LNCAP (cell line): ENCODE measurements around the gene MALRD1.

Experiments used
- TF ChIP-seq, protein P1 (sequence below): fragments of 450-650 bp; IDR thresholded peaks from 2 replicates; pipeline ENCODE4 v1.5.1; 2017; ENCODE audit warnings: mild to moderate bottlenecking

The MALRD1 gene

GRCh38 chr10:19466709-19467108 is 418.1 kb downstream of the MALRD1 start:
- TF ChIP-seq, protein P1, sequence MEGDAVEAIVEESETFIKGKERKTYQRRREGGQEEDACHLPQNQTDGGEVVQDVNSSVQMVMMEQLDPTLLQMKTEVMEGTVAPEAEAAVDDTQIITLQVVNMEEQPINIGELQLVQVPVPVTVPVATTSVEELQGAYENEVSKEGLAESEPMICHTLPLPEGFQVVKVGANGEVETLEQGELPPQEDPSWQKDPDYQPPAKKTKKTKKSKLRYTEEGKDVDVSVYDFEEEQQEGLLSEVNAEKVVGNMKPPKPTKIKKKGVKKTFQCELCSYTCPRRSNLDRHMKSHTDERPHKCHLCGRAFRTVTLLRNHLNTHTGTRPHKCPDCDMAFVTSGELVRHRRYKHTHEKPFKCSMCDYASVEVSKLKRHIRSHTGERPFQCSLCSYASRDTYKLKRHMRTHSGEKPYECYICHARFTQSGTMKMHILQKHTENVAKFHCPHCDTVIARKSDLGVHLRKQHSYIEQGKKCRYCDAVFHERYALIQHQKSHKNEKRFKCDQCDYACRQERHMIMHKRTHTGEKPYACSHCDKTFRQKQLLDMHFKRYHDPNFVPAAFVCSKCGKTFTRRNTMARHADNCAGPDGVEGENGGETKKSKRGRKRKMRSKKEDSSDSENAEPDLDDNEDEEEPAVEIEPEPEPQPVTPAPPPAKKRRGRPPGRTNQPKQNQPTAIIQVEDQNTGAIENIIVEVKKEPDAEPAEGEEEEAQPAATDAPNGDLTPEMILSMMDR: no peak

DNA sequence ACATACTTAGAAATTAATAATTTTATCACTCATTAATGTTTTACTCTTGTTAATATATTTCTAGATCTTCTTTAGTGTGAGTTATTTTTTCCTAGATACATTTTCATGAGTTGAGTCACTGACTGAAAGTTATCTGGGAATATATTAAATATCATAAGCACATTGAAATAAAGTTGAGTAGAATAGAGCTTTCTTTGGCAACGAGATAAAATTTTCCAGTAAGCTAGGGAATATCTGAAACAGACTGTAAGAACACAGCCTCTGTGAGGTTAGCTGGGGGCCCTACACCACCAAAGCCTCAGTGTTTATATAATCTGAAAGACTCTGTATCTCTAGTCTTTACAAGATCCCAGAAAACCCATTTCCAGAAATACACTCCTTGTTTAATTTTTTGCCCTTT is 419.8 kb downstream of the MALRD1 start:
- TF ChIP-seq, protein P1: no peak

DNA sequence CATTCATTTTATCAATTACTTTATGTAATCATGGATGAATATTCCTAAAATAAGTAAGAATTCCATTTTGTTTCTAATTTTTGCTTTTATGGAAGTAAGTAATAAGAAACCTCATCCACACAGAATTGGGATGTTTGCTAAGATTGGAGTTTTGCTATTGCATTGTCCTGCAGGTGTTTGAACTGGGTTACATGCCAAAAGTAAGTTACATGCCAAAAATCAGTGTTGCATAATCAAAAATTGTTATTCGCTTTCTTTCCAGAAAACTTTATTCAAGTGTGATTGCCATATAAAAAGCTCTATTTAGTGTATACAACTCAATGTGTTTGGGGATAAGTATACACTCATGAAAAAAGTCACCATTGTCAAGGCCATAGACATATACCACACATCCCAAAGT is 420.9 kb downstream of the MALRD1 start:
- TF ChIP-seq, protein P1: no peak

DNA sequence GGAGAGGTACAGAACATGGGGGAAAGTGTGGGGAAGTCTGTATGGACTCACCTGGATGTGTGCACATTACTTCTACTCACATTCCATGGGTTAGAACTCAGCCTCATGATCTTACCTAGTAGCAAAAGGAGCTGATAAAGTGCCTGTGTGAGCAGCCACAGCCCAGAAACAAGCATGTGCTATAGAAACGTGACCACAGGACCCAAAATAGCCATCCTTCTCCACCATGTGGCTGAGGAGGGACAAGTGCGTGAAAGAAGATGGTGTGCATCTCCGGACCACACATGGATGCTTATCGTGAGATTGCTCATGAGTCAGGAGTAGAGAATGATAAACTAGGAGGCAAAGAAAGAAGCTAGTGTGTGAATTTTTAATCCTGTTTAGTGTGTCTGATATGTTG is 431.3 kb downstream of the MALRD1 start:
- TF ChIP-seq, protein P1: no peak

DNA sequence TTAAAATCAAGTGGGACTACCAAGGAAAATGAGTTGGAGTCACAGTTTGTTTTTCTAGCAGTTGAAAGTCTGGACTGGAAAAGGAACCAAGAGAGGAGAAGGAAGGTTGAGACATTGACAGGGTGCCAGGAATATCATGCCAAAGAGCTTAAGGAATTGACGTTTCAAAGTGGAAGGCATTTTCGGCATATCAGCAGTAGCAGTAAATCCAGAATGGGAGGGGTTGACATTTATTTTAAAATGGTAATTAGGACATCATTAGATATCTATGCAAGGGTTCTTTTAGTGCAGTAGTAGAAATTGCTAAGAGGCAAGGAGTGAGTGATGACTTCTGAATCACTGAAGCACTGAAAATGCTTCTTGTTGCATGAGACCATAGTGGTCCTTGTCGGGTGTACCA is 431.8 kb downstream of the MALRD1 start:
- TF ChIP-seq, protein P1: no peak

GRCh38 chr10:19483421-19483820 is 434.8 kb downstream of the MALRD1 start:
- TF ChIP-seq, protein P1: no peak

DNA sequence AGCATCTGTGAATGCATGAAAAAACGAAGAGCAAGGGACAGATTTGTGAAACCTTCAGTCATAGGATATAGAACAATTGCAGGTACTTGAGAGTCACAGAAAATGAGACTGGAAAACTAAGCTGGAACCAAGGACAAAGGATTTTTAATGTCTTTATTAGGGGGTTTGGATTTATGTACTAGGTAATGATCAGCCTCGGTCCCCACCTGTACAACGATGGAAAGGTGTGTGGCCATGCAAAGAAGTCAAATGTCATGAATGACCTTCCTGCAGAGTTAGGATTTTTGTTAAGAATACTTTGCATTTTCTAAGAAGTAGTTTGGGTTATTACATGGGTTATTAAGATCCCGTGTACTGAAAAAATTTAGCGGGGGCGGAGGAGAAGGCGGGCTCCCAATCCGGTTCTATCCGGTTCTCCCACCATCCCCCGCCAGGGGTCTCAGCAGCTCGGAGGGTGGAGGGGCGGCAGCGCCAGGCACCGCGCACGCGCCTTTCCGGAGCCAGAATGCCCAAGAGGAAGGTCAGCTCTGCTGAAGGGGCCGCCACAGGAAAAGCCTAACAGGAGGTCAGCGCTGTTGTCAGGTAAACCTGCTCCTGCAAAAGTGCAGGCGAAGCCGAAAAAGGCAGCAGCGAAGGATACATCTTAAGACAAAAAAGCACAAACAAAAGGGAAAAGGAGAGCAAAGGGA is 440.1 kb downstream of the MALRD1 start:
- TF ChIP-seq, protein P1: no peak

GRCh38 chr10:19491166-19491565 is 442.6 kb downstream of the MALRD1 start:
- TF ChIP-seq, protein P1: no peak
